LNCaP clone FGC (cell line): ENCODE data around the gene WDR93.
"Not testable (repeated sequence)": the region's sequence is repeated elsewhere in the genome, so short reads cannot be mapped to it uniquely, and the experiment has no call there.

Experiments used
- DNase-seq: peaks from one replicate; pipeline ENCODE4 v3.0.0-alpha.2; 2011; ENCODE audit warnings: low read depth
- H3K4me3 ChIP-seq: 2 replicates; pipeline ENCODE4 v1.5.1; 2011; ENCODE audit warnings: mild to moderate bottlenecking, low read depth, low read length, control low read depth
- TF ChIP-seq, protein P1 (sequence below): IDR thresholded peaks from 2 replicates; pipeline ENCODE4 v1.5.1; 2012; ENCODE audit warnings: mild to moderate bottlenecking; ENCODE audit not compliant: control insufficient read depth, insufficient read depth; ENCODE audit errors: extremely low read depth

WDR93 gene

DNA sequence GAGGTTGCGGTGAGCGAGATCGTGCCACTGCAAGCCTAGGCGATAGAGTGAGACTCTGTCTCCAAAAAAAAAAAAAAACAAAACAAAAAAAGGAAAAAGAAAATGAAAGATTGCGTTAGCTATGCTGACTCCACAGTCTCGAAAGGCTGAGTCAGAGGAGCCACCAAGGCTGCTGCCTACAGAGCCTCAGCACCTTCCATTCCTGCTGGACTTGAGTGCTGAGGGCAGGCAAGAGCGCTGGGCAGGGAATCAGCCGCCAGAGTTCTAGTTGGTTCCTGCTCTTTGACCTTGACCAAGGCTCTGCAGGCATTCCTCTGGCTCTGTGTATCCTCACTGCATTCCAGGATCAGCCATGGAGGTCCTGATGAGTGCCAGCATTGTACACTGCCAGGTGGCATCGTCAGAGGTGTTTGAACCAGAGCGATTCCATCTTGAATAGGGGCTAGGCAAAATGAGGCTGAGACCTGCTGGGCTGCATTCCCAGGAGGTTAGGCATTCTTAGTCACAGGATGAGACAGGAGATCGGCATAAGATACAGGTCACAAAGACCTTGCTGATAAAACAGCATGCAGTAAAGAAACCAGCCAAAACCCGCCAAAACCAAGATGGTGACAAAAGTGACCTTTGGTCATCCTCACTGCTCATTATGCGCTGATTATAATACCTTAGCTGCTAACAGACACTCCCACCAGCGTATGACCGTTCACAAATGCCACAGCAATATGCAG is 91.4 kb downstream of the WDR93 start:
- DNase-seq = no peak
- TF ChIP-seq, protein P1, sequence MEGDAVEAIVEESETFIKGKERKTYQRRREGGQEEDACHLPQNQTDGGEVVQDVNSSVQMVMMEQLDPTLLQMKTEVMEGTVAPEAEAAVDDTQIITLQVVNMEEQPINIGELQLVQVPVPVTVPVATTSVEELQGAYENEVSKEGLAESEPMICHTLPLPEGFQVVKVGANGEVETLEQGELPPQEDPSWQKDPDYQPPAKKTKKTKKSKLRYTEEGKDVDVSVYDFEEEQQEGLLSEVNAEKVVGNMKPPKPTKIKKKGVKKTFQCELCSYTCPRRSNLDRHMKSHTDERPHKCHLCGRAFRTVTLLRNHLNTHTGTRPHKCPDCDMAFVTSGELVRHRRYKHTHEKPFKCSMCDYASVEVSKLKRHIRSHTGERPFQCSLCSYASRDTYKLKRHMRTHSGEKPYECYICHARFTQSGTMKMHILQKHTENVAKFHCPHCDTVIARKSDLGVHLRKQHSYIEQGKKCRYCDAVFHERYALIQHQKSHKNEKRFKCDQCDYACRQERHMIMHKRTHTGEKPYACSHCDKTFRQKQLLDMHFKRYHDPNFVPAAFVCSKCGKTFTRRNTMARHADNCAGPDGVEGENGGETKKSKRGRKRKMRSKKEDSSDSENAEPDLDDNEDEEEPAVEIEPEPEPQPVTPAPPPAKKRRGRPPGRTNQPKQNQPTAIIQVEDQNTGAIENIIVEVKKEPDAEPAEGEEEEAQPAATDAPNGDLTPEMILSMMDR = no peak
- H3K4me3 ChIP-seq = no peak overlapping the region

- DNase-seq, H3K4me3 ChIP-seq: not testable (repeated sequence)
Measured at GRCh38 chr15:89782619-89782950, 92.0 kb downstream of the WDR93 start.

DNA sequence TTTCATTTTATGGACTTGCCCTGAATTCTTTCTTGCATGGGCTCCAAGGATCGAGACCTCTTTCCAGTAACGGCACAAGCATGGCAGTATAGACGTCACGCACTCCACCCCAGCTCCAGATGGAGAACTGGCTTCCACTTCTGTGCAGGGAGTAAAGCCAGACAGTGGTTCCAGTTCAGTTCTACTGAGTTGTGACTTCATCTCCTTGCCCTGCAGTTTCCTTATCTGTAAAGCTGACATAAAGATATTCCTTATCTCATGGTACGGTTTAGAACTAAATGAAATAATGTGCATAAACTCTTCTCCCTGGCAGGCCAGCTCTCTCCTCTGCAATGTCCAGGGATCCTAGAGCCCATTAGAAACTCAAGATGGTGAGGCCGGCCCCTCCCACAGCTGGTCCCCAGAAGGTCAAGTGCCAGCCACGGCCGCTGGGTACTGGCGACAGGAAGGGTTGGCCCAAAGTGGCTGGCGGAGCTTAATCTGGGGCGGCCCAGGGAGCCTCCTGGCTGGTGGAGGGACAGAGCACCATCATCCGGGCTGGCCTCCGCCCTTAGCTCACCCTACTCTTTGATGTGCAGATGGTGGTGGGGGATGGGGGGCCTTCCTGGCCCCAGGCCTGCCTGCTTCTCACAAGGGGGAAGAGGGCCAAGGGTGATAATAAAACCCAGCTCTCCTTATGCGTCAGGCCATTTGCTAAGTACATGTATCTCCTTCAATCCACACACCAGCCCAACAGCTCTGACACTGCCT is 92.7 kb downstream of the WDR93 start:
- TF ChIP-seq, protein P1 = no peak
- DNase-seq = no peak
- no peak overlapping the region for H3K4me3 ChIP-seq

- TF ChIP-seq, protein P1 = no peak
- H3K4me3 ChIP-seq = no peak overlapping the region
- no peak for DNase-seq
Measured at GRCh38 chr15:89783861-89784685, 93.5 kb downstream of the WDR93 start.

DNA sequence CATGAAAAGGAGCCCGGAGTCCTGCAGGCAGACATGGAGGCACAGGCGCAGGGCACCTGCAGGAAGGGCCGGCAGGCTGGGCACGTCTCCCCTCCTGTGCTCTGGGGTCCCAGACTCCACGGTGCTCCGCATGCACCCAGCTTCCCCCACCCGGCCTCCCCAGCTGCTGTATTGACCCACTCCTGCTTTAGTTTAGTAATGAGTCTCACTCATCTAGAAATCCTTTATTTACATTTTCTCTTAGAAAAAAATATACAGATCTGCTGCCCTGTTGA is 94.0 kb downstream of the WDR93 start:
- DNase-seq = no peak
- no peak overlapping the region for H3K4me3 ChIP-seq
- TF ChIP-seq, protein P1 = no peak

DNA sequence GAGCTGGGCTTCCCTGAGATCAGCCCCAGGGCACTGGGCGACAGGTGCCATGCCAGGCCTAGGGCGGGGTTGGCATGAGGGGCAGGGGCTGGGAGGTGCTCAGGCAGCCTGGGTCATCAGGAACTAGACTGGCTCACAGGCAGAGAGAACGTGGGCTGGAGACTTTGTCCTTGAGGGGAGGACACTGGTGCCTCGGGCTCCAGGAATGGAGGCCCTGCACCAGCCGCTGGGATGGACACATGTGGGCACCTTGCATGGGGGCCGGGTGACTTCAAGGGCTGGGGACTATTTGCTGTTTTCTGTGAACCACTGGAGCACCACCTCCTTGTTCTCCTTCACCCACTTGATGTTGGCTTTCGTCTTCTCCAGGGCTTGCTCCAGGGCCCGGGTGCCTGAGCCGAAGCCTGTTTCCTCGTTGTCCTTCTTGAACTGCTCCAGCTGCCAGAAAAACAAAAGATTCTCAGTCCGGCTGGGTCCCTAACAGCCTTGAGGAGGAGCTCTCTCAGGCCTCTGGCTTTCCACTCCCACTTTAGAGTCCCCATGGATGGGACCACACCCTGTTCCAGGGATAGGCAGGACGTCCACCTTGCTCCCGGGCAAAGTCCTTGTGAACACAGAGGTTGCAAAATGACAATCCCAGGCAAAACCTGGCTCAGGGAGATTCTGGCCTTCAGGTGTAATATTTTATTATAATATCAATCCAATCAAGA is 94.6 kb downstream of the WDR93 start:
- TF ChIP-seq, protein P1 = no peak
- H3K4me3 ChIP-seq = no peak overlapping the region
- no peak for DNase-seq

DNA sequence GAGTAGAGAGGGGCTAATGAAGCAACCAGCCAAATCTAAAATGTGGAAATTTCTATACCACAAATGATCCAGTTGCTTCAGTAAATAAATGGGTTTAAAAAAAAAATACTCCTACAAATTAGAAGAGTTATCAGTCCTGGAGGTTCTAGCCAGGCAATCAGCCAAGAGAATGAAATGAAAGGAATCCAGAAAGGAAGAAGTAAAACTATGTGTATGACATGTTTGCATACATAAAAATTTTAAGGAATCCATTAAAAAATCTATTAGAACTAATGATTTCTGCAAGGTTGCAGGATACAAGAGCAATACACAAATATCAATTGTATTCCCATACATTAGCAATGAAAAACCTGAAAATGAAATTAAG is 95.1 kb downstream of the WDR93 start:
- no peak overlapping the region for H3K4me3 ChIP-seq
- TF ChIP-seq, protein P1 = no peak
- DNase-seq = no peak
